Peyer's patch (tissue), 4 donors: ENCODE measurements around the gene CHST6.

ENCODE experiments used
- CTCF ChIP-seq, 6 experiments: fragments of 450-650 bp in 4 of 6; fragments of 200-600 bp in 2 of 6; sonication (generic) in 1 of 6; IDR thresholded peaks; one replicate each; pipeline ENCODE4 v1.5.1; 2017 to 2019; ENCODE audit warnings: antibody characterized with exemption in 6 of 6, mild to moderate bottlenecking in 3 of 6, moderate library complexity in 1 of 6
- POLR2A ChIP-seq, 2 donors: fragments of 450-650 bp; IDR thresholded peaks; one replicate each; pipeline ENCODE4 v1.5.1; 2017; ENCODE audit warnings: antibody characterized with exemption in 2 of 2, mild to moderate bottlenecking in 2 of 2, moderate library complexity in 2 of 2

- no peak for TF ChIP-seq CTCF (IDR thresholded peaks at IDR 0.05)
- no peak for TF ChIP-seq POLR2A (IDR thresholded peaks at IDR 0.05)
These were observed 7.8 kb upstream of the CHST6 start for GRCh38 chr16:75502916-75503605.
